GM23248 (cell line): ENCODE data around the gene LRRC45. TPM values are rescaled to one million over a fixed set of nuclear protein-coding genes. Genes with fewer than 3 reads are reported as not detected.

Experiments used
- DNase-seq: peaks from one replicate; pipeline ENCODE4 v3.0.0-alpha.2; 2015
- H2AFZ ChIP-seq: fragments of 200-600 bp; sonication (generic); 2 replicates; pipeline ENCODE4 v1.6.1; 2016; ENCODE audit warnings: antibody characterized with exemption
- H3F3A ChIP-seq: fragments of 200-600 bp; sonication (generic); 2 replicates; pipeline ENCODE4 v1.6.1; 2016; ENCODE audit warnings: mild to moderate bottlenecking, antibody characterized with exemption, mixed run types; ENCODE audit not compliant: insufficient read depth
- H3K27ac ChIP-seq: fragments of 200-600 bp; sonication (generic); 2 replicates; pipeline ENCODE4 v1.5.1; 2016; ENCODE audit warnings: mild to moderate bottlenecking
- H3K27me3 ChIP-seq: fragments of 200-600 bp; sonication (generic); replicated peaks from 2 replicates; pipeline ENCODE4 v1.6.1; 2016; ENCODE audit warnings: mild to moderate bottlenecking; ENCODE audit not compliant: insufficient read depth
- H3K36me3 ChIP-seq: fragments of 200-600 bp; sonication (generic); 2 replicates; pipeline ENCODE4 v1.6.1; 2016; ENCODE audit warnings: low read depth, mild to moderate bottlenecking
- H3K4me1 ChIP-seq: fragments of 200-600 bp; sonication (generic); 2 replicates; pipeline ENCODE4 v1.6.1; 2016; ENCODE audit warnings: mild to moderate bottlenecking; ENCODE audit not compliant: insufficient read depth
- H3K4me2 ChIP-seq: fragments of 200-600 bp; sonication (generic); one replicate; pipeline ENCODE4 v1.6.1; 2016; ENCODE audit warnings: mild to moderate bottlenecking; ENCODE audit not compliant: unreplicated experiment
- H3K4me3 ChIP-seq: fragments of 200-600 bp; sonication (generic); 2 replicates; pipeline ENCODE4 v1.5.1; 2016; ENCODE audit warnings: mild to moderate bottlenecking
- H3K79me2 ChIP-seq: fragments of 200-600 bp; sonication (generic); 2 replicates; pipeline ENCODE4 v1.6.1; 2016; ENCODE audit warnings: mild to moderate bottlenecking; ENCODE audit not compliant: insufficient read depth
- H3K9ac ChIP-seq: fragments of 200-600 bp; sonication (generic); 2 replicates; pipeline ENCODE4 v1.6.1; 2016; ENCODE audit warnings: mild to moderate bottlenecking
- H3K9me2 ChIP-seq: fragments of 200-600 bp; sonication (generic); 2 replicates; pipeline ENCODE4 v1.6.1; 2016; ENCODE audit warnings: mixed run types, mild to moderate bottlenecking, moderate library complexity; ENCODE audit not compliant: insufficient read depth
- H3K9me3 ChIP-seq: fragments of 200-600 bp; sonication (generic); one replicate; pipeline ENCODE4 v1.6.1; 2017; ENCODE audit warnings: low read depth
- H4K20me1 ChIP-seq: fragments of 200-600 bp; sonication (generic); 2 replicates; pipeline ENCODE4 v1.6.0; 2016; ENCODE audit not compliant: insufficient read depth
- EZH2 ChIP-seq: fragments of 200-600 bp; sonication (generic); IDR thresholded peaks from 2 replicates; pipeline ENCODE4 v1.6.1; 2018; ENCODE audit warnings: antibody characterized with exemption, mild to moderate bottlenecking; ENCODE audit not compliant: insufficient read depth, poor library complexity, severe bottlenecking
- EZH2phosphoT487 ChIP-seq: fragments of 200-600 bp; sonication (generic); IDR thresholded peaks from 2 replicates; pipeline ENCODE4 v1.6.1; 2018; ENCODE audit warnings: antibody characterized with exemption, moderate library complexity, mild to moderate bottlenecking, low read depth; ENCODE audit not compliant: insufficient read depth
- WGBS, 2 experiments: methylation state at CpG; one replicate each; pipeline ENCODE4 v1.1.6; 2015 to 2017; ENCODE audit warnings: low lambda C conversion rate in 2 of 2, low coverage in 1 of 2; ENCODE audit errors: missing lambda C conversion rate in 2 of 2; 5-methylcytosine and 5-hydroxymethylcytosine counted together
- in situ Hi-C: fragments of 300-500 bp; cut with MboI; formaldehyde crosslinking; loops from 2 replicates; pipeline ENCODE4 v1.15.0; 2020
- polyA plus RNA-seq: library from polyadenylated mRNA; unstranded; fragments of >200 nt; fragmentation: Nextera tagmentation; extraction: Ambion mirVana; gene quantifications from 2 replicates; pipeline ENCODE4 v1.2.1, GENCODE V29; 2016
- total RNA-seq: library from RNA; depleted of rRNA; stranded (reverse); fragments of >200 nt; shearing (Covaris generic); gene quantifications from 2 replicates; pipeline ENCODE4 v1.2.3, GENCODE V29; 2014

LRRC45 gene
- total and polyA plus RNA-seq, 2 experiments from 2014 or later: 4.5 to 14.8 TPM

- Histone ChIP-seq H4K20me1 (no peaks in the 10 kb centered on the region), H3K27me3 (no peaks in the 10 kb centered on the region), H3K9me3 (no peaks in the 10 kb centered on the region), H2AFZ (no peak overlapping the region), H3K4me1 (peaks cover 11% of the 10 kb centered on the region), H3K9me2 (no peaks in the 10 kb centered on the region), H3K36me3 (no peaks in the 10 kb centered on the region), H3K27ac (no peak overlapping the region; the same call in 1 of the 2 replicates), H3F3A (0 out of 2 replicates have a peak, but pooled peaks cover 6% of the 10 kb centered on the region), H3K79me2 (no peaks in the 10 kb centered on the region), H3K4me3 (0 out of 2 replicates have a peak overlapping the region, but pooled peaks have one; percentile 19), H3K4me2 (peak overlapping the region; percentile 53), H3K9ac (peak overlapping the region; percentile 33)
- in situ Hi-C loops: no loop called here
- TF ChIP-seq EZH2 (no peak), EZH2phosphoT487 (no peak)
- 74 to 83% methylated on average over 27 to 31 of the region's 31 CpGs for WGBS, 2 experiments
- DNase-seq: no peak
Observed at GRCh38 chr17:81992306-81993102, 30.6 kb upstream of the LRRC45 start.

- Histone ChIP-seq H2AFZ (no peak overlapping the region), H3K9ac (no peak overlapping the region), H3F3A (0 out of 2 replicates have a peak, but pooled peaks cover 6% of the 10 kb centered on the region), H3K4me2 (no peak overlapping the region), H4K20me1 (no peaks in the 10 kb centered on the region), H3K79me2 (no peaks in the 10 kb centered on the region), H3K27me3 (no peaks in the 10 kb centered on the region), H3K4me1 (peaks cover 11% of the 10 kb centered on the region), H3K9me2 (no peaks in the 10 kb centered on the region), H3K27ac (no peak overlapping the region), H3K36me3 (no peaks in the 10 kb centered on the region), H3K9me3 (no peaks in the 10 kb centered on the region), H3K4me3 (no peak overlapping the region)
- WGBS, 2 experiments: 93 to 95% methylated on average over 36 to 37 of the region's 37 CpGs
- TF ChIP-seq EZH2phosphoT487: no peak
- no peak for TF ChIP-seq EZH2
- in situ Hi-C loops: no loop called here
- DNase-seq: no peak
Observed at GRCh38 chr17:81993729-81994592, 29.1 kb upstream of the LRRC45 start.

GRCh38 chr17:81994593-81995462 is 28.3 kb upstream of the LRRC45 start:
- 96% methylated on average over 34 to 38 of the region's 39 CpGs for WGBS, 2 experiments
- Histone ChIP-seq H3K9me3 (no peaks in the 10 kb centered on the region), H4K20me1 (no peaks in the 10 kb centered on the region), H3K9ac (no peak overlapping the region), H3F3A (0 out of 2 replicates have a peak, but pooled peaks cover 6% of the 10 kb centered on the region), H3K36me3 (no peaks in the 10 kb centered on the region), H3K9me2 (no peaks in the 10 kb centered on the region), H3K27me3 (no peaks in the 10 kb centered on the region), H3K79me2 (no peaks in the 10 kb centered on the region), H2AFZ (no peak overlapping the region), H3K4me1 (peaks cover 11% of the 10 kb centered on the region), H3K4me3 (no peak overlapping the region), H3K4me2 (no peak overlapping the region), H3K27ac (no peak overlapping the region)
- no peak for DNase-seq
- no peak for TF ChIP-seq EZH2
- no peak for TF ChIP-seq EZH2phosphoT487
- in situ Hi-C loops: no loop called here
